ENCODE data around the gene RBPJ.

GRCh38 chr4:26420438-26420837, 99.6 kb downstream of the RBPJ start:
- TF ChIP-seq SP1 (IDR thresholded peaks at IDR 0.05) (no peak), SUZ12 (IDR thresholded peaks at IDR 0.05) (no peak), FOXA1 (IDR thresholded peaks at IDR 0.05) (no peak), TARDBP (IDR thresholded peaks at IDR 0.05) (no peak), FOXM1 (IDR thresholded peaks at IDR 0.05; ENCODE audit: borderline replicate concordance) (no peak), ELF4 (IDR thresholded peaks at IDR 0.05) (no peak), FOXK2 (IDR thresholded peaks at IDR 0.05) (no peak), PKNOX1 (IDR thresholded peaks at IDR 0.05) (no peak), L3MBTL2 (conservative IDR thresholded peaks at IDR 0.05) (no peak), BHLHE40 (IDR thresholded peaks at IDR 0.05; ENCODE audit: borderline replicate concordance) (no peak), NFRKB (IDR thresholded peaks at IDR 0.05) (no peak), LEF1 (IDR thresholded peaks at IDR 0.05; ENCODE audit: borderline replicate concordance) (no peak)
